HUES48 (cell line): ENCODE data around the gene MSMP.
A peak's percentile ranks its signal among the peaks of the same experiment; 100 is the strongest.

Experiments
- H3K27ac ChIP-seq: one replicate; pipeline ENCODE4 v1.7.0; 2013; ENCODE audit warnings: low read depth, low read length, inconsistent platforms
- H3K27me3 ChIP-seq: 2 replicates; pipeline ENCODE4 v1.6.1; 2013; ENCODE audit warnings: mild to moderate bottlenecking, low read length; ENCODE audit not compliant: control insufficient read depth, insufficient read depth
- H3K36me3 ChIP-seq: 2 replicates; pipeline ENCODE4 v1.6.1; 2013; ENCODE audit warnings: low read length; ENCODE audit not compliant: control insufficient read depth, insufficient read depth
- H3K4me1 ChIP-seq: 2 replicates; pipeline ENCODE4 v1.6.1; 2013; ENCODE audit warnings: mild to moderate bottlenecking, low read length; ENCODE audit not compliant: control insufficient read depth, insufficient read depth
- H3K4me3 ChIP-seq: 2 replicates; pipeline ENCODE4 v1.5.1; 2013; ENCODE audit warnings: mild to moderate bottlenecking, low read depth, low read length
- H3K9ac ChIP-seq: 2 replicates; pipeline ENCODE4 v1.6.1; 2013; ENCODE audit warnings: mild to moderate bottlenecking, low read depth, low read length, moderate library complexity
- H3K9me3 ChIP-seq: 2 replicates; pipeline ENCODE4 v1.6.1; 2013; ENCODE audit warnings: low read length; ENCODE audit not compliant: control insufficient read depth, insufficient read depth

The MSMP gene

GRCh38 chr9:35756275-35757225, 2.5 kb upstream of the MSMP start:
- Histone ChIP-seq H3K4me1 (peaks cover 10% of the 10 kb centered on the region; the same call in 1 of the 2 replicates), H3K9me3 (no peaks in the 10 kb centered on the region), H3K9ac (peak overlapping the region; percentile 86), H3K4me3 (peak overlapping the region; percentile 86), H3K27me3 (no peaks in the 10 kb centered on the region), H3K36me3 (peaks cover 24% of the 10 kb centered on the region), H3K27ac (peak overlapping the region; percentile 94)

- Histone ChIP-seq H3K27ac (no peak overlapping the region), H3K9me3 (no peaks in the 10 kb centered on the region)
Observed at GRCh38 chr9:35755071-35755470, 995 bp upstream of the MSMP start.

GRCh38 chr9:35753466-35753865, 610 bp downstream of the MSMP start:
- no peak overlapping the region for H3K27ac ChIP-seq
- no peaks in the 10 kb centered on the region for H3K9me3 ChIP-seq
- H3K9ac ChIP-seq = no peak overlapping the region
- peaks cover 35% of the 10 kb centered on the region for H3K36me3 ChIP-seq
- H3K27me3 ChIP-seq = no peaks in the 10 kb centered on the region
- H3K4me1 ChIP-seq = 0 out of 2 replicates have a peak, but pooled peaks cover 11% of the 10 kb centered on the region
- no peak overlapping the region for H3K4me3 ChIP-seq

More at GRCh38 chr9:35755071-35755470, 995 bp upstream of the MSMP start:
- H3K9ac ChIP-seq = no peak overlapping the region
- no peak overlapping the region for H3K4me3 ChIP-seq
- H3K27me3 ChIP-seq = no peaks in the 10 kb centered on the region
- H3K4me1 ChIP-seq = peaks cover 11% of the 10 kb centered on the region; the same call in 1 of the 2 replicates
- peaks cover 35% of the 10 kb centered on the region for H3K36me3 ChIP-seq

GRCh38 chr9:35750256-35750531, 3.9 kb downstream of the MSMP start:
- Histone ChIP-seq H3K4me1 (peaks cover 15% of the 10 kb centered on the region), H3K9ac (no peak overlapping the region), H3K27me3 (no peaks in the 10 kb centered on the region), H3K9me3 (no peaks in the 10 kb centered on the region), H3K4me3 (peak overlapping the region; percentile 95), H3K27ac (no peak overlapping the region), H3K36me3 (peaks cover 44% of the 10 kb centered on the region)

GRCh38 chr9:35749515-35750255, 4.4 kb downstream of the MSMP start:
- Histone ChIP-seq H3K4me1 (peaks cover 15% of the 10 kb centered on the region), H3K36me3 (peaks cover 46% of the 10 kb centered on the region), H3K9me3 (no peaks in the 10 kb centered on the region), H3K27ac (peak overlapping the region; percentile 92), H3K4me3 (peak overlapping the region; percentile 95), H3K27me3 (no peaks in the 10 kb centered on the region), H3K9ac (peak overlapping the region; percentile 54)

- peaks cover 15% of the 10 kb centered on the region for H3K4me1 ChIP-seq
- no peaks in the 10 kb centered on the region for H3K27me3 ChIP-seq
- H3K9ac ChIP-seq = peak within 1 kb of the TSS; percentile 64
- peak within 1 kb of the TSS; percentile 95 for H3K4me3 ChIP-seq
- peak within 1 kb of the TSS; percentile 92 for H3K27ac ChIP-seq
- peaks cover 53% of the 10 kb centered on the region for H3K36me3 ChIP-seq
- H3K9me3 ChIP-seq = no peaks in the 10 kb centered on the region
Observed at GRCh38 chr9:35748858-35749514, 5.1 kb downstream of the MSMP start, which contains the start of the genes GBA2 and RGP1. Gene GBA2, minus strand, starts transcription at chr9:35749228. Its CDS starts 524 bp downstream, at chr9:35748704. Gene RGP1, plus strand, starts transcription at chr9:35749287. Its CDS starts 469 bp downstream, at chr9:35749756.

- Histone ChIP-seq H3K4me3 (peak overlapping the region; percentile 95), H3K36me3 (peaks cover 53% of the 10 kb centered on the region), H3K9ac (peak overlapping the region; percentile 64), H3K27ac (peak overlapping the region; percentile 92), H3K27me3 (no peaks in the 10 kb centered on the region), H3K4me1 (peaks cover 15% of the 10 kb centered on the region), H3K9me3 (no peaks in the 10 kb centered on the region)
Observed at GRCh38 chr9:35748242-35748857, 5.7 kb downstream of the MSMP start.

GRCh38 chr9:35746583-35746982, 7.5 kb downstream of the MSMP start:
- Histone ChIP-seq H3K27ac (no peak overlapping the region), H3K27me3 (no peaks in the 10 kb centered on the region), H3K36me3 (peaks cover 53% of the 10 kb centered on the region), H3K4me1 (peaks cover 15% of the 10 kb centered on the region), H3K9ac (no peak overlapping the region), H3K9me3 (no peaks in the 10 kb centered on the region), H3K4me3 (peak overlapping the region; percentile 95)

GRCh38 chr9:35745569-35745968, 8.5 kb downstream of the MSMP start:
- Histone ChIP-seq H3K4me3 (no peak overlapping the region), H3K9ac (no peak overlapping the region)

GRCh38 chr9:35743880-35744518, 10.1 kb downstream of the MSMP start:
- no peak overlapping the region for H3K4me3 ChIP-seq
- peaks cover 11% of the 10 kb centered on the region for H3K4me1 ChIP-seq
- no peak overlapping the region for H3K9ac ChIP-seq
- H3K27ac ChIP-seq = no peak overlapping the region
- peaks cover 65% of the 10 kb centered on the region for H3K36me3 ChIP-seq
- no peaks in the 10 kb centered on the region for H3K27me3 ChIP-seq
- H3K9me3 ChIP-seq = no peaks in the 10 kb centered on the region

More at GRCh38 chr9:35745569-35745968, 8.5 kb downstream of the MSMP start:
- no peaks in the 10 kb centered on the region for H3K27me3 ChIP-seq
- H3K36me3 ChIP-seq = peaks cover 50% of the 10 kb centered on the region
- peaks cover 15% of the 10 kb centered on the region for H3K4me1 ChIP-seq
- H3K9me3 ChIP-seq = no peaks in the 10 kb centered on the region
- no peak overlapping the region for H3K27ac ChIP-seq
